Measurements from ENCODE around the gene CSAD. TPM values are rescaled to one million over a fixed set of nuclear protein-coding genes. Genes with fewer than 3 reads are reported as not detected.

CSAD gene
- total RNA-seq, 1 experiment from 2014 or later, result 11.5 TPM

DNA sequence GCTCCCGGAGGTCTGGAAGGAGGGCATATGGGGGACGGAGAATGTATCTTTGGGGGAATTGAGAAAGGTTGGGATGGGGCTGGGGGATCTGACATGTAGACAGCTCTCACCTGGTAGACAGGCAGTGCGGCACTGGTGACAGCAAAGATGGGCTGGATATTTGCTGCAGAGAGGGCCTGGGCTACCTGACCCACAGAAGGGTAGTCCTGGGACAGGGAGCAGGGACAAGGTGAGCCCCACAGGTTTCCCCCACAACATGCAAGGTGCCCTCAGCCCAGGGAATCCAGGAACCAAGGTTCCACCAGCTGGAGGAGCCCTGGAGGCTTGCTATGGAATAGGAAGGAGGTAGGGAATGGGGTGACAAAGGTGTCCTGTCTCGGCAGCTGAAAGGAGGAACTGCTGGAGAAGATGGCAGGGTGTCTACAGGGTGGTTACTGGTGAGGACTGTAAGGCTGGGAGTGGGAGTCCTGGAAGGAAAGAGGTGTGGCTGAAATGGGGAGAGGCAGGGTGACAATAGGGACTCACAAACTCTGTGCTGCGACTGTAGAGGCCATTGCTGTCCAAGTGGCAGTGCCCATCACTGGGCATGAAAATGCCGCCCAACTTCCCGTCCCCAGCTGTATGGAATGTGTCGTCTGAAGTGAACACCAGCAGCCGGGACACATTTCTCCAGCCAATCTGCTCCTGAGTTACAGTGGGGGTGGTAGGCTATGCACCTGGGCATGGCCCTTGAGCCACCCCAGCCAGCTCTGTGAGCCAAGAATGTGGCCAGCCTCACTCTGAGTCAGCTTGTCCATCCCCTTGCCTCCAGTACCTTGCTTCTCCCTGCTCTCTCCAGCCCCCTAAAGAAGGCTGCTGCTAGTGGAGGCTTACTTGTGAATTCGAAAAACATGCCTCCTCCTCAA lies 15.0 kb upstream of the CSAD start:
- H3K4me1 Mint-ChIP-seq, result no peaks in the 10 kb centered on the region
- POLR2A ChIA-PET, result interaction anchor here (0.6 kb wide), 1 partner anchor 119 kb away, joined by 3 read pairs; no protein-coding TSS in a partner anchor
- no peak for ATAC-seq

DNA sequence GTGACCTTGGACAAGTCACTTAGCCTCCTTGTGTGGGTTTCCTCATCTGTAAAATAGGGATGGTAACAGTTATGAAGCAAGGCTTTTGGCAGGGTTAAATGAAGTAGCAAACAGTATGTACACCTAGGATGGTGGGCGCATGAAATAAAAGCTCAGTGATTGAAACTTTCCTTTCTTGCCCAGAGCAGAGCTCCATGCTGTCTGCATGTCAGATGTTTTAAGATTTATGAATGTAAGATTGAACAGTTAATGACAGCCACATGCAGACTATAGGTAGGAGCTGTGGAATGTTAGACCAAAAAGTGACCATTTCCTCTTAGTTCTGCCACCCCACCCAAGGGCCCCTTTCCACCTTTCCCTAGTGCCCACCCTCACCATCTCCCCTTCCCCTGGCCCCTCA lies 14.2 kb upstream of the CSAD start:
- CTCF ChIA-PET, result interaction anchor here (0.8 to 5.5 kb wide), 8 partner anchors 14 to 131 kb away, joined by 3 to 105 read pairs (median 6); partner anchors contain the start of genes CSAD, SPRYD3 and ZNF740
- H3K27me3 Mint-ChIP-seq (ENCODE audit: low read depth), result peaks cover 78% of the 10 kb centered on the region

More for the DNA sequence above, 15.0 kb upstream of the CSAD start:
- Mint-ChIP-seq H3K4me3 (no peak overlapping the region), H3K27me3 (ENCODE audit: low read depth) (peaks cover 85% of the 10 kb centered on the region), H3K27ac (no peak overlapping the region), H3K9me3 (no peaks in the 10 kb centered on the region), H3K36me3 (no peaks in the 10 kb centered on the region)
- no peak for DNase-seq (ENCODE audit: low spot score)
- TF ChIP-seq TP53 (CRISPR knock-in tag; IDR thresholded peaks at IDR 0.05) (no peak), JUN (CRISPR knock-in tag; IDR thresholded peaks at IDR 0.05) (no peak), NFYB (CRISPR knock-in tag; conservative IDR thresholded peaks at IDR 0.05; ENCODE audit: low read depth) (no peak), CREM (CRISPR knock-in tag; IDR thresholded peaks at IDR 0.05) (no peak)
- TF ChIP-seq, protein P1, sequence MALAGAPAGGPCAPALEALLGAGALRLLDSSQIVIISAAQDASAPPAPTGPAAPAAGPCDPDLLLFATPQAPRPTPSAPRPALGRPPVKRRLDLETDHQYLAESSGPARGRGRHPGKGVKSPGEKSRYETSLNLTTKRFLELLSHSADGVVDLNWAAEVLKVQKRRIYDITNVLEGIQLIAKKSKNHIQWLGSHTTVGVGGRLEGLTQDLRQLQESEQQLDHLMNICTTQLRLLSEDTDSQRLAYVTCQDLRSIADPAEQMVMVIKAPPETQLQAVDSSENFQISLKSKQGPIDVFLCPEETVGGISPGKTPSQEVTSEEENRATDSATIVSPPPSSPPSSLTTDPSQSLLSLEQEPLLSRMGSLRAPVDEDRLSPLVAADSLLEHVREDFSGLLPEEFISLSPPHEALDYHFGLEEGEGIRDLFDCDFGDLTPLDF (CRISPR knock-in tag; IDR thresholded peaks at IDR 0.05), result no peak
- CTCF ChIA-PET, result interaction anchor here (0.6 to 10.2 kb wide), 15 partner anchors 8 to 148 kb away, joined by 3 to 136 read pairs (median 5); partner anchors contain the start of genes AAAS, CSAD, PFDN5 and SPRYD3

DNA sequence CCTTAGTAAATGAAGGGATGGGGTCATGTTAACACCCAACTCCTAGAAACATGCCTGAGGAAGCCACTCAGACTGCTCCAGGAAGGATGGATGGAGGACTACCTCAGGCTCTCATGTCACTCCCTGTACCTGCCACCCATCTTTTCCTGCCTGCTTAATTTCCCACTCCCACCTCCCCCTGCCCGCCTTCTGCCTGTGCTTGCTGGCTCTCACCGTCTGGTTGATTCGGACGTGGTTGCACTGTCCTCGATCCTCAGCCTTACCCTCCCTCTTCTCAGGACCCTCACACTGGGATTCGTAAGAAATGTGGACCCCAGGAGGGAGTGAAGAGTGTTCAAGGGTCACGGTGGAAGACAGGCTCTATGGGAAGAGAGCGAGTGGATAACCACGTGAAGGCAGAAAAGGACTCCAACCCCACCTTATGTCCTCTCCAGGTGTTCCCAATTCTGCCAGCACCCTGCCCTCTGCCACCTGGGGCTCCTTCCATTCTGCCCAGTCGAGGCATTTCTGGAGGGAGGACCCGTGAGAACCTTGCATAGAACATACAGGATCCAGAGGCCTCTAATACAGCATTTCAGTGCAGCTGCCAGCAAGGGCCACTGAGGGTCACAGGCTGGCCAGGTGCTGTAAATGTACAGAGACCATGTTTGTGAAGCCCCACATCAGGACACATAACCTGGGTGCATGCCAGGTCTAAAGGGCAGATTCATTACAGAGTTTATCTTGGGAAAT lies 13.4 kb upstream of the CSAD start:
- H3K36me3 Mint-ChIP-seq, result no peaks in the 10 kb centered on the region
- H3K4me3 Mint-ChIP-seq, result no peak overlapping the region
- no peak for ATAC-seq

More for the DNA sequence above, 14.2 kb upstream of the CSAD start:
- H3K36me3 Mint-ChIP-seq, result no peaks in the 10 kb centered on the region
- no peak overlapping the region for H3K4me3 Mint-ChIP-seq
- TF ChIP-seq, protein P2, sequence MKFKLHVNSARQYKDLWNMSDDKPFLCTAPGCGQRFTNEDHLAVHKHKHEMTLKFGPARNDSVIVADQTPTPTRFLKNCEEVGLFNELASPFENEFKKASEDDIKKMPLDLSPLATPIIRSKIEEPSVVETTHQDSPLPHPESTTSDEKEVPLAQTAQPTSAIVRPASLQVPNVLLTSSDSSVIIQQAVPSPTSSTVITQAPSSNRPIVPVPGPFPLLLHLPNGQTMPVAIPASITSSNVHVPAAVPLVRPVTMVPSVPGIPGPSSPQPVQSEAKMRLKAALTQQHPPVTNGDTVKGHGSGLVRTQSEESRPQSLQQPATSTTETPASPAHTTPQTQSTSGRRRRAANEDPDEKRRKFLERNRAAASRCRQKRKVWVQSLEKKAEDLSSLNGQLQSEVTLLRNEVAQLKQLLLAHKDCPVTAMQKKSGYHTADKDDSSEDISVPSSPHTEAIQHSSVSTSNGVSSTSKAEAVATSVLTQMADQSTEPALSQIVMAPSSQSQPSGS (CRISPR knock-in tag; IDR thresholded peaks at IDR 0.05; ENCODE audit: borderline replicate concordance, low read depth), result no peak
- TF ChIP-seq FOXP1 (CRISPR knock-in tag; IDR thresholded peaks at IDR 0.05; ENCODE audit: borderline replicate concordance) (no peak), JUN (CRISPR knock-in tag; IDR thresholded peaks at IDR 0.05) (no peak)
- TF ChIP-seq, protein P3, sequence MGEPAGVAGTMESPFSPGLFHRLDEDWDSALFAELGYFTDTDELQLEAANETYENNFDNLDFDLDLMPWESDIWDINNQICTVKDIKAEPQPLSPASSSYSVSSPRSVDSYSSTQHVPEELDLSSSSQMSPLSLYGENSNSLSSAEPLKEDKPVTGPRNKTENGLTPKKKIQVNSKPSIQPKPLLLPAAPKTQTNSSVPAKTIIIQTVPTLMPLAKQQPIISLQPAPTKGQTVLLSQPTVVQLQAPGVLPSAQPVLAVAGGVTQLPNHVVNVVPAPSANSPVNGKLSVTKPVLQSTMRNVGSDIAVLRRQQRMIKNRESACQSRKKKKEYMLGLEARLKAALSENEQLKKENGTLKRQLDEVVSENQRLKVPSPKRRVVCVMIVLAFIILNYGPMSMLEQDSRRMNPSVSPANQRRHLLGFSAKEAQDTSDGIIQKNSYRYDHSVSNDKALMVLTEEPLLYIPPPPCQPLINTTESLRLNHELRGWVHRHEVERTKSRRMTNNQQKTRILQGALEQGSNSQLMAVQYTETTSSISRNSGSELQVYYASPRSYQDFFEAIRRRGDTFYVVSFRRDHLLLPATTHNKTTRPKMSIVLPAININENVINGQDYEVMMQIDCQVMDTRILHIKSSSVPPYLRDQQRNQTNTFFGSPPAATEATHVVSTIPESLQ (CRISPR knock-in tag; IDR thresholded peaks at IDR 0.05), result no peak
- H3K9me3 Mint-ChIP-seq, result no peaks in the 10 kb centered on the region
- H3K27ac Mint-ChIP-seq, result no peak overlapping the region
- POLR2A ChIA-PET, result interaction anchor here (0.6 kb wide), 1 partner anchor 118 kb away, joined by 3 read pairs; no protein-coding TSS in a partner anchor
- ATAC-seq (no peak), DNase-seq (ENCODE audit: low spot score) (no peak)
- H3K4me1 Mint-ChIP-seq, result no peaks in the 10 kb centered on the region

More for the DNA sequence above, 13.4 kb upstream of the CSAD start:
- POLR2A ChIA-PET, result no interaction called here
- CTCF ChIA-PET, result interaction anchor here (1.1 to 5.5 kb wide), 5 partner anchors 18 to 128 kb away, joined by 3 to 105 read pairs (median 5); partner anchors contain the start of genes AAAS and SPRYD3
- DNase-seq (ENCODE audit: low spot score), result no peak
- H3K9me3 Mint-ChIP-seq, result no peaks in the 10 kb centered on the region
- H3K4me1 Mint-ChIP-seq, result peaks cover 2% of the 10 kb centered on the region
- H3K27me3 Mint-ChIP-seq (ENCODE audit: low read depth), result peaks cover 73% of the 10 kb centered on the region
- no peak overlapping the region for H3K27ac Mint-ChIP-seq
- TF ChIP-seq, protein P4, sequence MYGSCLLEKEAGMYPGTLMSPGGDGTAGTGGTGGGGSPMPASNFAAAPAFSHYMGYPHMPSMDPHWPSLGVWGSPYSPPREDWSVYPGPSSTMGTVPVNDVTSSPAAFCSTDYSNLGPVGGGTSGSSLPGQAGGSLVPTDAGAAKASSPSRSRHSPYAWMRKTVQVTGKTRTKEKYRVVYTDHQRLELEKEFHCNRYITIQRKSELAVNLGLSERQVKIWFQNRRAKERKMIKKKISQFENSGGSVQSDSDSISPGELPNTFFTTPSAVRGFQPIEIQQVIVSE (CRISPR knock-in tag; IDR thresholded peaks at IDR 0.05; ENCODE audit: borderline replicate concordance), result no peak
- no peak for TF ChIP-seq TEAD4 (CRISPR knock-in tag; IDR thresholded peaks at IDR 0.05)
- TF ChIP-seq, protein P5, sequence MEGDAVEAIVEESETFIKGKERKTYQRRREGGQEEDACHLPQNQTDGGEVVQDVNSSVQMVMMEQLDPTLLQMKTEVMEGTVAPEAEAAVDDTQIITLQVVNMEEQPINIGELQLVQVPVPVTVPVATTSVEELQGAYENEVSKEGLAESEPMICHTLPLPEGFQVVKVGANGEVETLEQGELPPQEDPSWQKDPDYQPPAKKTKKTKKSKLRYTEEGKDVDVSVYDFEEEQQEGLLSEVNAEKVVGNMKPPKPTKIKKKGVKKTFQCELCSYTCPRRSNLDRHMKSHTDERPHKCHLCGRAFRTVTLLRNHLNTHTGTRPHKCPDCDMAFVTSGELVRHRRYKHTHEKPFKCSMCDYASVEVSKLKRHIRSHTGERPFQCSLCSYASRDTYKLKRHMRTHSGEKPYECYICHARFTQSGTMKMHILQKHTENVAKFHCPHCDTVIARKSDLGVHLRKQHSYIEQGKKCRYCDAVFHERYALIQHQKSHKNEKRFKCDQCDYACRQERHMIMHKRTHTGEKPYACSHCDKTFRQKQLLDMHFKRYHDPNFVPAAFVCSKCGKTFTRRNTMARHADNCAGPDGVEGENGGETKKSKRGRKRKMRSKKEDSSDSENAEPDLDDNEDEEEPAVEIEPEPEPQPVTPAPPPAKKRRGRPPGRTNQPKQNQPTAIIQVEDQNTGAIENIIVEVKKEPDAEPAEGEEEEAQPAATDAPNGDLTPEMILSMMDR (IDR thresholded peaks at IDR 0.05), result no peak
- no peak for TF ChIP-seq ESRRA (CRISPR knock-in tag; IDR thresholded peaks at IDR 0.05; ENCODE audit: borderline replicate concordance)
- TF ChIP-seq, protein P6, sequence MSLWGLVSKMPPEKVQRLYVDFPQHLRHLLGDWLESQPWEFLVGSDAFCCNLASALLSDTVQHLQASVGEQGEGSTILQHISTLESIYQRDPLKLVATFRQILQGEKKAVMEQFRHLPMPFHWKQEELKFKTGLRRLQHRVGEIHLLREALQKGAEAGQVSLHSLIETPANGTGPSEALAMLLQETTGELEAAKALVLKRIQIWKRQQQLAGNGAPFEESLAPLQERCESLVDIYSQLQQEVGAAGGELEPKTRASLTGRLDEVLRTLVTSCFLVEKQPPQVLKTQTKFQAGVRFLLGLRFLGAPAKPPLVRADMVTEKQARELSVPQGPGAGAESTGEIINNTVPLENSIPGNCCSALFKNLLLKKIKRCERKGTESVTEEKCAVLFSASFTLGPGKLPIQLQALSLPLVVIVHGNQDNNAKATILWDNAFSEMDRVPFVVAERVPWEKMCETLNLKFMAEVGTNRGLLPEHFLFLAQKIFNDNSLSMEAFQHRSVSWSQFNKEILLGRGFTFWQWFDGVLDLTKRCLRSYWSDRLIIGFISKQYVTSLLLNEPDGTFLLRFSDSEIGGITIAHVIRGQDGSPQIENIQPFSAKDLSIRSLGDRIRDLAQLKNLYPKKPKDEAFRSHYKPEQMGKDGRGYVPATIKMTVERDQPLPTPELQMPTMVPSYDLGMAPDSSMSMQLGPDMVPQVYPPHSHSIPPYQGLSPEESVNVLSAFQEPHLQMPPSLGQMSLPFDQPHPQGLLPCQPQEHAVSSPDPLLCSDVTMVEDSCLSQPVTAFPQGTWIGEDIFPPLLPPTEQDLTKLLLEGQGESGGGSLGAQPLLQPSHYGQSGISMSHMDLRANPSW (CRISPR knock-in tag; conservative IDR thresholded peaks at IDR 0.05; ENCODE audit: low read depth), result no peak

All from WTC11 (cell line).